NB4 (cell line): ENCODE results near the gene ARSB.

Source experiments
- CTCF ChIP-seq: IDR thresholded peaks from one replicate; pipeline ENCODE4 v1.5.1; 2012; ENCODE audit warnings: low read depth, low read length
- MAX ChIP-seq: IDR thresholded peaks from 2 replicates; pipeline ENCODE4 v1.6.1; 2011; ENCODE audit warnings: low read depth, low read length
- MYC ChIP-seq: IDR thresholded peaks from 2 replicates; pipeline ENCODE4 v1.6.1; 2011; ENCODE audit warnings: low read depth, low read length
- POLR2A ChIP-seq: IDR thresholded peaks from 2 replicates; pipeline ENCODE4 v1.6.1; 2011; ENCODE audit warnings: mild to moderate bottlenecking; ENCODE audit not compliant: insufficient read length; ENCODE audit errors: extremely low read depth

DNA sequence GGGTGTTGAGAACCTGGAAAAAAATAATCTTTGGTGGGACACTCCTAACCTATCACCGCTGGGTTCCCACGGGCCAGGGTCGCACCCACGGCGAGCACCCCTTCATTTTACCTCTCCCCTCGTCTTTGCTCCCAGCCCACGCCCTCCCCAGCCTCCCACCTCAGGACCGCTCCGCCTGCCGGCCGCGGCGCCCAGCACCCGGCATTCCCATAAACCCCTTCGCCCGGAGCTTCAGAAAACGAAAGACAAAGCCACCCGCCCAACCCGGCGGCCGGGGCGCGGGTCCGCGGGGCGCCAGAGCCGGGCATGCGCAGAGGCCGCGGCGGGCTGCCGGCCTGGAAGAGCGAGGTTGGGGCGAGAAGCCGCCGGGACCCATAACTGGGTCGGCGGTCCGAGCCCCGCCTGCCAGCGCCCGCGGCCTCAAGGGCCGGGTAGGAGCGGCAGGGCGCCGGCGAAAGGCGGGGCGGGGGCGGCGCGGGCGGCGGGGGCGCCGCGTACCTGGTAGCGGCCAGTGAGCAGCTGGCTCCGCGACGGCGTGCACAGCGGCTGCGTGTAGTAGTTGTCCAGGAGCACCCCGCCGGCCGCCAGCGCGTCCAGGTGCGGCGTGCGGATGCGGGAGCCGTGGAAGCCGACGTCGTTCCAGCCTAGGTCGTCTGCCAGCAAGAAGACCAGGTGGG is 533 bp downstream of the ARSB start:
- no peak for TF ChIP-seq CTCF
- peak; percentile 53 for TF ChIP-seq POLR2A
- no peak for TF ChIP-seq MAX
- peak; percentile 12; the same call in 1 of the 2 replicates for TF ChIP-seq MYC
